ENCODE results near the gene CBX6.

CBX6 gene

GRCh38 chr22:38839686-38840085 is 32.3 kb downstream of the CBX6 start:
- DNase-seq, result no peak

GRCh38 chr22:38837414-38837928 is 34.5 kb downstream of the CBX6 start:
- no peak for DNase-seq

- DNase-seq, result no peak
These were observed 36.1 kb downstream of the CBX6 start for GRCh38 chr22:38835888-38836301.

GRCh38 chr22:38834991-38835390 is 37.0 kb downstream of the CBX6 start:
- DNase-seq, result no peak

- DNase-seq, result no peak
These were observed 37.6 kb downstream of the CBX6 start for GRCh38 chr22:38834215-38834953.

- DNase-seq, result no peak
These were observed 39.0 kb downstream of the CBX6 start for GRCh38 chr22:38833061-38833460.

- DNase-seq, result no peak
These were observed 39.7 kb downstream of the CBX6 start for GRCh38 chr22:38832005-38832978.

- DNase-seq, result peak; percentile 48 to 55
These were observed 40.7 kb downstream of the CBX6 start for GRCh38 chr22:38831166-38831945.

GRCh38 chr22:38830845-38831108 is 41.2 kb downstream of the CBX6 start:
- no peak for DNase-seq

GRCh38 chr22:38830026-38830844 is 41.8 kb downstream of the CBX6 start:
- DNase-seq, result no peak

GRCh38 chr22:38829485-38829884 is 42.5 kb downstream of the CBX6 start:
- DNase-seq, result no peak

GRCh38 chr22:38828616-38829205 is 43.3 kb downstream of the CBX6 start:
- DNase-seq, result no peak

- no peak for DNase-seq
These were observed 43.8 kb downstream of the CBX6 start for GRCh38 chr22:38828191-38828590.

GRCh38 chr22:38827510-38827909 is 44.5 kb downstream of the CBX6 start:
- DNase-seq, result no peak

- no peak for DNase-seq
These were observed 45.2 kb downstream of the CBX6 start for GRCh38 chr22:38826801-38827200.

GRCh38 chr22:38826386-38826785 is 45.6 kb downstream of the CBX6 start:
- DNase-seq, result no peak

GRCh38 chr22:38824585-38824984 is 47.4 kb downstream of the CBX6 start:
- DNase-seq, result peak; percentile 82 to 84

GRCh38 chr22:38823637-38824036 is 48.4 kb downstream of the CBX6 start:
- DNase-seq, result no peak

GRCh38 chr22:38823076-38823475 is 48.9 kb downstream of the CBX6 start:
- no peak for DNase-seq

GRCh38 chr22:38820020-38820419 is 52.0 kb downstream of the CBX6 start:
- no peak for DNase-seq

GRCh38 chr22:38819387-38819940 is 52.6 kb downstream of the CBX6 start:
- no peak for DNase-seq

GRCh38 chr22:38817196-38817595 is 54.8 kb downstream of the CBX6 start:
- DNase-seq, result no peak
